Measurements from ENCODE around the gene LDLRAD4. TPM values are rescaled to one million over a fixed set of nuclear protein-coding genes. Genes with fewer than 3 reads are reported as not detected.
A peak's percentile ranks its signal among the peaks of the same experiment; 100 is the strongest.

LDLRAD4 gene
- polyA plus RNA-seq, 1 of the 3 experiments (the other 2 are of a cell fraction) = 0.16 TPM

GRCh38 chr18:13431886-13432285 is 213.3 kb downstream of the LDLRAD4 start:
- no peak for TF ChIP-seq RXRA (IDR thresholded peaks at IDR 0.05; ENCODE audit: borderline replicate concordance, low read depth)
- TF ChIP-seq CTCF (IDR thresholded peaks at IDR 0.05) = no peak
- TF ChIP-seq REST (IDR thresholded peaks at IDR 0.05; ENCODE audit: low read depth, low read length) = no peak
- TF ChIP-seq EP300 (IDR thresholded peaks at IDR 0.05; ENCODE audit: borderline replicate concordance in 1 of 2, low read depth in 1 of 2, low read length in 1 of 2) = no peak
- no peak for TF ChIP-seq POLR2AphosphoS5 (IDR thresholded peaks at IDR 0.05; ENCODE audit: low read depth, low read length)
- H3K9me3 ChIP-seq = no peaks in the 10 kb centered on the region
- no peaks in the 10 kb centered on the region for H3K36me3 ChIP-seq (replicated peaks in 1 of 2; ENCODE audit: control insufficient read depth in 1 of 2, insufficient read depth in 2 of 2, low read length in 1 of 2)
- no peak overlapping the region for H3K4me3 ChIP-seq (ENCODE audit: low read depth in 2 of 2, low read length in 1 of 2)
- H3K9me2 ChIP-seq = no peaks in the 10 kb centered on the region
- no peak overlapping the region for H3K27ac ChIP-seq (ENCODE audit: low read depth in 2 of 2, low read length in 1 of 2)
- H3K9ac ChIP-seq = no peak overlapping the region
- DNase-seq = no peak
- CTCF ChIA-PET = interaction anchor here (1.3 kb wide), 1 partner anchor 9 kb away, joined by 3 read pairs; no protein-coding TSS in a partner anchor
- POLR2A ChIA-PET = no interaction called here
- H2AFZ ChIP-seq (ENCODE audit: low read depth) = no peak overlapping the region
- peaks cover 3% of the 10 kb centered on the region; the same call in 1 of the 2 replicates for H4K20me1 ChIP-seq (ENCODE audit: insufficient read depth)
- peaks cover 0 to 18% of the 10 kb centered on the region in 2 experiments; a peak in 2 of 4 replicates for H3K4me1 ChIP-seq (ENCODE audit: control insufficient read depth in 1 of 2, insufficient read depth in 2 of 2, low read depth in 1 of 2, low read length in 1 of 2)
- H3F3A ChIP-seq (replicated peaks; ENCODE audit: insufficient read depth) = peaks cover 20% of the 10 kb centered on the region
- H3K4me2 ChIP-seq = no peak overlapping the region
- 90% methylated on average over 14 of the region's 16 CpGs for WGBS (ENCODE audit: low lambda C conversion rate)
- no peaks in the 10 kb centered on the region for H3K27me3 ChIP-seq (ENCODE audit: insufficient read depth)
- no peaks in the 10 kb centered on the region for H3K79me2 ChIP-seq (ENCODE audit: insufficient read depth)

GRCh38 chr18:13433125-13433524 is 214.6 kb downstream of the LDLRAD4 start:
- Histone ChIP-seq H3K27me3 (ENCODE audit: insufficient read depth) (no peaks in the 10 kb centered on the region), H3K36me3 (replicated peaks in 1 of 2; ENCODE audit: control insufficient read depth in 1 of 2, insufficient read depth in 2 of 2, low read length in 1 of 2) (no peaks in the 10 kb centered on the region), H2AFZ (ENCODE audit: low read depth) (peak overlapping the region; percentile 52; the same call in 1 of the 2 replicates), H3K4me1 (ENCODE audit: control insufficient read depth in 1 of 2, insufficient read depth in 2 of 2, low read depth in 1 of 2, low read length in 1 of 2) (peaks cover 0 to 25% of the 10 kb centered on the region in 2 experiments; a peak in 2 of 4 replicates), H3K4me3 (ENCODE audit: low read depth in 2 of 2, low read length in 1 of 2) (no peak overlapping the region), H4K20me1 (ENCODE audit: insufficient read depth) (peaks cover 3% of the 10 kb centered on the region; the same call in 1 of the 2 replicates), H3K27ac (ENCODE audit: low read depth in 2 of 2, low read length in 1 of 2) (no peak overlapping the region), H3K4me2 (no peak overlapping the region), H3K9ac (no peak overlapping the region), H3F3A (replicated peaks; ENCODE audit: insufficient read depth) (peaks cover 21% of the 10 kb centered on the region), H3K9me2 (no peaks in the 10 kb centered on the region), H3K9me3 (no peaks in the 10 kb centered on the region), H3K79me2 (ENCODE audit: insufficient read depth) (no peaks in the 10 kb centered on the region)
- TF ChIP-seq GABPA (IDR thresholded peaks at IDR 0.05; ENCODE audit: low read depth) (no peak), SIN3A (IDR thresholded peaks at IDR 0.05; ENCODE audit: borderline replicate concordance, low read depth, low read length) (no peak), YY1 (IDR thresholded peaks at IDR 0.05; ENCODE audit: low read depth) (no peak), EZH2phosphoT487 (IDR thresholded peaks at IDR 0.05; ENCODE audit: borderline replicate concordance, low read depth) (no peak), NRF1 (IDR thresholded peaks at IDR 0.05; ENCODE audit: low read depth, low read length) (no peak), GATA2 (CRISPR knock-in tag; IDR thresholded peaks at IDR 0.05) (no peak)
- ChIA-PET POLR2A (interaction anchor here (0.6 kb wide), 1 partner anchor 10 kb away, joined by 3 read pairs; no protein-coding TSS in a partner anchor), CTCF (no interaction called here)
- WGBS (ENCODE audit: low lambda C conversion rate) = 77% methylated on average over 3 of the region's 3 CpGs
- no peak for DNase-seq

Data from SK-N-SH (cell line).